Prostate gland (tissue), 2 donors: ENCODE data around the gene MYCBP2.

Experiments used
- POLR2A ChIP-seq: fragments of 450-650 bp; IDR thresholded peaks from one replicate; pipeline ENCODE4 v1.6.1; 2016; ENCODE audit warnings: antibody characterized with exemption, mild to moderate bottlenecking
- POLR2AphosphoS5 ChIP-seq: sonication (generic); formaldehyde crosslinking; IDR thresholded peaks from one replicate; pipeline ENCODE4 v1.6.1; 2017; ENCODE audit warnings: antibody characterized with exemption
- TF ChIP-seq, protein P1 (sequence below), 4 experiments: fragments of 200-600 bp in 2 of 4; fragments of 450-650 bp in 2 of 4; sonication (generic) in 2 of 4; IDR thresholded peaks; 1 replicate in 3 of 4; 2 replicates in 1 of 4; pipeline ENCODE4 v1.5.1; 2016 to 2019; ENCODE audit warnings: antibody characterized with exemption in 4 of 4, mild to moderate bottlenecking in 2 of 4, moderate library complexity in 2 of 4

DNA sequence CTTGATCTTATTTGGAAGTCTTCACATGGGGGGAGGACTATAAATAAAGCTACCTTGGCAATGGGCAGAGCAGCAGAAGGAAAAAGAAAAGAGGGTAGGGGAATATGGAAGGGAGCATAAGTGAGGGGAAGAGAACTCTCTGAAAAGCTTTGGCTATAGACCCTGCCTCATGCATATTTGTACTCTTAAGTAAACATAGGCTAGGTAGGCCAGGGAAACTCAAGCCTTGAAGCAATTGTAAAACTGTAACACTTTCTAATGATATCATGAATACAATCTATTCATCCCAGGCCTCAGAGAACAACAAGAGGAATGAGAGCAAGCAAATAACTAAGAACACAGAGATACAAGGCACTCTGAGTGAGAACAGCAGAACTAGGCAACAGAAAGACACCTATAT is 20.4 kb downstream of the MYCBP2 start:
- TF ChIP-seq, protein P1, sequence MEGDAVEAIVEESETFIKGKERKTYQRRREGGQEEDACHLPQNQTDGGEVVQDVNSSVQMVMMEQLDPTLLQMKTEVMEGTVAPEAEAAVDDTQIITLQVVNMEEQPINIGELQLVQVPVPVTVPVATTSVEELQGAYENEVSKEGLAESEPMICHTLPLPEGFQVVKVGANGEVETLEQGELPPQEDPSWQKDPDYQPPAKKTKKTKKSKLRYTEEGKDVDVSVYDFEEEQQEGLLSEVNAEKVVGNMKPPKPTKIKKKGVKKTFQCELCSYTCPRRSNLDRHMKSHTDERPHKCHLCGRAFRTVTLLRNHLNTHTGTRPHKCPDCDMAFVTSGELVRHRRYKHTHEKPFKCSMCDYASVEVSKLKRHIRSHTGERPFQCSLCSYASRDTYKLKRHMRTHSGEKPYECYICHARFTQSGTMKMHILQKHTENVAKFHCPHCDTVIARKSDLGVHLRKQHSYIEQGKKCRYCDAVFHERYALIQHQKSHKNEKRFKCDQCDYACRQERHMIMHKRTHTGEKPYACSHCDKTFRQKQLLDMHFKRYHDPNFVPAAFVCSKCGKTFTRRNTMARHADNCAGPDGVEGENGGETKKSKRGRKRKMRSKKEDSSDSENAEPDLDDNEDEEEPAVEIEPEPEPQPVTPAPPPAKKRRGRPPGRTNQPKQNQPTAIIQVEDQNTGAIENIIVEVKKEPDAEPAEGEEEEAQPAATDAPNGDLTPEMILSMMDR (IDR thresholded peaks at IDR 0.05), result no peak
- no peak for TF ChIP-seq POLR2A
- peak; percentile 41 for TF ChIP-seq POLR2AphosphoS5
